Right lobe of liver (tissue), 6 donors: ENCODE data around the gene CFAP92. TPM values are rescaled to one million over a fixed set of nuclear protein-coding genes. Genes with fewer than 3 reads are reported as not detected.

ENCODE experiments used
- ATAC-seq, 4 donors: fragments of 200-7000 bp; cut with Tn5 transposase; one replicate each; pipeline ENCODE4 v1.9.1; 2020; ENCODE audit warnings: mild to moderate bottlenecking in 4 of 4, moderate library complexity in 4 of 4
- DNase-seq, 3 donors: peaks; one replicate each; pipeline ENCODE4 v3.0.0-alpha.2; 2020
- H3K27ac ChIP-seq, 3 donors: fragments of 200-600 bp; one replicate each; pipeline ENCODE4 v1.8.0; 2022
- H3K27me3 ChIP-seq, 2 donors: fragments of 200-600 bp; one replicate each; pipeline ENCODE4 v1.8.0; 2022
- H3K36me3 ChIP-seq, 4 donors: fragments of 200-600 bp; sonication (generic) in 1 of 4; one replicate each; pipeline versions ENCODE4 v1.5.1 to v1.8.0; 2017 to 2022; ENCODE audit warnings: control low read depth in 1 of 4
- H3K4me1 ChIP-seq, 4 donors: fragments of 200-600 bp; sonication (generic) in 1 of 4; one replicate each; pipeline versions ENCODE4 v1.5.1 to v1.8.0; 2017 to 2022; ENCODE audit warnings: control low read depth in 1 of 4
- H3K4me3 ChIP-seq, 3 donors: fragments of 200-600 bp; one replicate each; pipeline ENCODE4 v1.8.0; 2022
- H3K9me3 ChIP-seq, 4 donors: fragments of 200-600 bp; sonication (generic) in 1 of 4; one replicate each; pipeline versions ENCODE4 v1.5.1 to v1.8.0; 2017 to 2022; ENCODE audit warnings: control low read depth in 1 of 4
- POLR2A ChIP-seq: fragments of 450-650 bp; IDR thresholded peaks from one replicate; pipeline ENCODE4 v1.6.1; 2017; ENCODE audit warnings: antibody characterized with exemption, mild to moderate bottlenecking
- WGBS: methylation state at CpG from one replicate; pipeline ENCODE4 v1.1.6; 2018; ENCODE audit warnings: low coverage, low lambda C conversion rate; ENCODE audit not compliant: insufficient coverage; ENCODE audit errors: missing lambda C conversion rate; 5-methylcytosine and 5-hydroxymethylcytosine counted together
- intact Hi-C, 2 donors: fragments of 100-400 bp; cut with DNase I; formaldehyde crosslinking; loops; one replicate each; pipeline versions ENCODE4 v1.11.2 to v1.14.1; 2022
- total RNA-seq, 6 experiments: library from RNA; depleted of rRNA in 2 of 6; stranded (reverse); fragments of >200 nt in 2 of 6; fragmentation: NEBNext Ultra II Directional in 3 of 6; extraction: Animal tissue kit (Norgen Biotek cat#: 25700) in 3 of 6; gene quantifications; one replicate each; pipeline versions ENCODE4 v1.1.0 to v1.2.4, GENCODE V29; 2016 to 2023
- TF ChIP-seq, protein P1 (sequence below), 4 donors: fragments of 200-600 bp in 3 of 4; fragments of 450-650 bp in 1 of 4; IDR thresholded peaks; one replicate each; pipeline versions ENCODE4 v1.5.1 to v1.8.0; 2016 to 2022; ENCODE audit warnings: antibody characterized with exemption in 4 of 4, mild to moderate bottlenecking in 2 of 4
- donor health status: DM: no; HTN: yes; CAD: no.
- donor health status: DM: no; HTN: no; CAD: no.
- donor health status: DM: no; HTN: no; CAD: no.
- donor health status: DM: no; HTN: yes; CAD: no.
- donor health status: DM: no; HTN: yes; CAD: no.

CFAP92 gene
- total RNA-seq, 6 experiments from 2014 or later, result 0.05 to 0.21 (median 0.08) TPM; not detected in 2

DNA sequence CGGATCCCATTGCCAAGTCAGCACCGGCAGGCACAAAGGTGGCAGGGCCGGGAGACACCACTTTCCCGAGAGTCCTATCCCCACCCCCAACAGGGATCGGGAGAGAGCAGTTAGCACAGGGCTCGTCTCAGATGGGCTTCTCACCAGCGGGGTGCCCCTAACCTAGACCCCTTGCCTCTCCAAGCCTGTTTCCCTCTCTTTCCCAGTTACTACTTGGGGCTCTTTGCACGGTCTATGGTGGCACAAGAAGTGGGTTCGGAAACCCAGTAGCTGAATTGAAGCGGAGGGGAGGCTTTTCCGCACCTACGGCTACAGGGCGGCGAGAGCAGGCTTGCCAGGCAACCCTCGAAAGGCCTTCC, 6.8 kb upstream of the CFAP92 start:
- peaks cover 0 to 11% of the 10 kb centered on the region in 2 donors for H3K27me3 ChIP-seq
- DNase-seq, result no peak

DNA sequence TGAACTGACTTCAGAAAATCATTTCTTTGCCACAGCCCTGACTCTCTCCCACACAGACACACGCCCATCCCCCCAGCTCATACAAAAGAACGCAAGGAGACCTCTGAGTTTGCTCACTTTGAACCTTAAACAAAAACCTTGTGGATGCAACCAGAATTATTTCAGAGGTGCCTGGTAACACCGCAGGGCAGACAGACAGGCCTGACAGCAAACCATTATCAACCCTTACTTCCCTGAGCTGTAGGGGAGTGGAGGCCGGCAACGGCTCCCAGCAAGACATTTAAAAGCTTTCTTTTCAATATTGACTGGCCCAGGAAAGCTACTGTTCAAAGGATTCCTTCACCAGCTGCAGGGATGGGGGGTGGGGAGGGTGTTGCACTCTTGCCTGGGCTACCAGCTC, 5.2 kb upstream of the CFAP92 start:
- H3K27ac ChIP-seq, result no peak overlapping the region
- ATAC-seq (no peak), DNase-seq (no peak)
- no peak overlapping the region for H3K4me3 ChIP-seq
- TF ChIP-seq, protein P1, sequence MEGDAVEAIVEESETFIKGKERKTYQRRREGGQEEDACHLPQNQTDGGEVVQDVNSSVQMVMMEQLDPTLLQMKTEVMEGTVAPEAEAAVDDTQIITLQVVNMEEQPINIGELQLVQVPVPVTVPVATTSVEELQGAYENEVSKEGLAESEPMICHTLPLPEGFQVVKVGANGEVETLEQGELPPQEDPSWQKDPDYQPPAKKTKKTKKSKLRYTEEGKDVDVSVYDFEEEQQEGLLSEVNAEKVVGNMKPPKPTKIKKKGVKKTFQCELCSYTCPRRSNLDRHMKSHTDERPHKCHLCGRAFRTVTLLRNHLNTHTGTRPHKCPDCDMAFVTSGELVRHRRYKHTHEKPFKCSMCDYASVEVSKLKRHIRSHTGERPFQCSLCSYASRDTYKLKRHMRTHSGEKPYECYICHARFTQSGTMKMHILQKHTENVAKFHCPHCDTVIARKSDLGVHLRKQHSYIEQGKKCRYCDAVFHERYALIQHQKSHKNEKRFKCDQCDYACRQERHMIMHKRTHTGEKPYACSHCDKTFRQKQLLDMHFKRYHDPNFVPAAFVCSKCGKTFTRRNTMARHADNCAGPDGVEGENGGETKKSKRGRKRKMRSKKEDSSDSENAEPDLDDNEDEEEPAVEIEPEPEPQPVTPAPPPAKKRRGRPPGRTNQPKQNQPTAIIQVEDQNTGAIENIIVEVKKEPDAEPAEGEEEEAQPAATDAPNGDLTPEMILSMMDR (IDR thresholded peaks at IDR 0.05), result no peak
- TF ChIP-seq POLR2A, result no peak
- peaks cover 0 to 12% (median 0%) of the 10 kb centered on the region in 4 donors for H3K4me1 ChIP-seq
- no peaks in the 10 kb centered on the region for H3K9me3 ChIP-seq
- peaks cover 0 to 12% of the 10 kb centered on the region in 2 donors for H3K27me3 ChIP-seq
- whole genome bisulfite sequencing, result 52% methylated on average over 5 of the region's 5 CpGs
- no peaks in the 10 kb centered on the region for H3K36me3 ChIP-seq
- intact Hi-C loops, result no loop called here

More for the DNA sequence above, 6.8 kb upstream of the CFAP92 start:
- no peaks in the 10 kb centered on the region for H3K36me3 ChIP-seq
- TF ChIP-seq, protein P1 (IDR thresholded peaks at IDR 0.05), result no peak
- no peak for TF ChIP-seq POLR2A
- H3K27ac ChIP-seq, result peak overlapping the region; percentile 47 to 50 (median 47)
- no peaks in the 10 kb centered on the region for H3K9me3 ChIP-seq
- no peak for ATAC-seq
- peak overlapping the region; percentile 34 to 48 (median 41) for H3K4me3 ChIP-seq
- WGBS, result 14% methylated on average over 8 of the region's 15 CpGs
- intact Hi-C loops, result no loop called here
- peaks cover 0 to 12% (median 0%) of the 10 kb centered on the region in 4 donors for H3K4me1 ChIP-seq

DNA sequence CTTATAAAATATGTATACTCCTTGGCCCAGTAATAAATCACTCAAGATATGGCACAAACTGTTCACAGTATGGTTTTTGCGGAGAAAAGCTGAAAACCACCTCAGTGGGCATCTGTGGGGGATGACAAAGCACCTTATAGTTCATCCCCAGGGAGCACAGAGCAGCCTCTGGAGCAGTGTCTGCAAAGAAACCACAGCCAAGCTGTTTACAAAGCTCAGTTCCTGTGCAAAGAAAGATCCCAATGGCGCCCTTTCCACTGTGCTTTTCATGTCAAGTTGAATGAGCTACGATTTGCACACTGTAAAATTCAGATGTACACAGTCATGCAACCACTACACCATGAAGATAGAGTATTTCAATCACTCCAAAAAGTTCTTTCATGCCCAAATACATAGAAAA, 4.7 kb upstream of the CFAP92 start:
- 37% methylated on average over 2 of the region's 3 CpGs for WGBS
- no peak overlapping the region for H3K4me3 ChIP-seq
- H3K36me3 ChIP-seq, result no peaks in the 10 kb centered on the region
- intact Hi-C loops, result no loop called here
- DNase-seq, result no peak
- peaks cover 0 to 18% of the 10 kb centered on the region in 2 donors for H3K27me3 ChIP-seq
- H3K9me3 ChIP-seq, result no peaks in the 10 kb centered on the region
- H3K27ac ChIP-seq, result no peak overlapping the region
- ATAC-seq, result no peak
- TF ChIP-seq, protein P1 (IDR thresholded peaks at IDR 0.05), result no peak
- H3K4me1 ChIP-seq, result peaks cover 0 to 18% (median 0%) of the 10 kb centered on the region in 4 donors

DNA sequence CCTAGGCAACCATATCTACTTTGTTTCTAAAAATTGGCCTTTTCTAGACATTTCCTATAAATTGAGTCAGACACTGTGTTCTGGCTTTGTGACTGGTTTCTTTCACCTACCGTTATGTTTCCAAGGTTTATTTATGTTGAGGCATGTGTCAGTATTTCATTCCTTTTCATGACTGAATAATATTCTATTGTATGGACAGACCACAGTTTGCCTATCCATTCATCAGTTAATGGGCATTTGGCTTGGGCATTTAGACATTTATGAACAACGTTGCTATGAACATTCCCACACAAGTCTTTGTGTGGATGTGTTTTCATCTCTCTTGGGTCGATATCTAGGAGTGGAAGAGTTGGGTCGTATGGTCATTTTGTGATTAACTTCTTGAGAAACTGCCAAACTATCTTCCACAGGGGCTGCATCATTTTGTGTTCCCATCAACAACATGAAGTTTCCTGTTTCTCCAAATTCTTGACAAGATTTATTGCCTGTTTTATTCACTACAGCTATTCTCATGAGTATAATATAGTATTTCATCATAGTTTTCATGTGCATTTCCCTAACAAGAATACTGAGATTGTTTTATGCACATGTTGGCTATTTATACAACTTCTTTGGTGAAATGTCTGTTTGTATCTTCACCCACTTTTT, 3.7 kb upstream of the CFAP92 start:
- ATAC-seq, result no peak
- Histone ChIP-seq H3K27ac (no peak overlapping the region), H3K4me3 (no peak overlapping the region), H3K36me3 (no peaks in the 10 kb centered on the region), H3K27me3 (peaks cover 0 to 24% of the 10 kb centered on the region in 2 donors), H3K9me3 (no peaks in the 10 kb centered on the region), H3K4me1 (peaks cover 0 to 20% (median 0%) of the 10 kb centered on the region in 4 donors)
- WGBS, result 68% methylated on average over 4 of the region's 4 CpGs
- no peak for DNase-seq
- TF ChIP-seq POLR2A, result no peak
- TF ChIP-seq, protein P1 (IDR thresholded peaks at IDR 0.05), result no peak
- intact Hi-C loops, result no loop called here
